ENCODE data around the gene SETDB2. TPM values are rescaled to one million over a fixed set of nuclear protein-coding genes. Genes with fewer than 3 reads are reported as not detected.
A peak's percentile ranks its signal among the peaks of the same experiment; 100 is the strongest.

SETDB2 gene
- total and polyA plus RNA-seq, 10 of the 15 experiments (the other 5 are each of a cell fraction or from before 2014, with no cell fraction given): 1.2 to 10.0 (median 7.4) TPM

DNA sequence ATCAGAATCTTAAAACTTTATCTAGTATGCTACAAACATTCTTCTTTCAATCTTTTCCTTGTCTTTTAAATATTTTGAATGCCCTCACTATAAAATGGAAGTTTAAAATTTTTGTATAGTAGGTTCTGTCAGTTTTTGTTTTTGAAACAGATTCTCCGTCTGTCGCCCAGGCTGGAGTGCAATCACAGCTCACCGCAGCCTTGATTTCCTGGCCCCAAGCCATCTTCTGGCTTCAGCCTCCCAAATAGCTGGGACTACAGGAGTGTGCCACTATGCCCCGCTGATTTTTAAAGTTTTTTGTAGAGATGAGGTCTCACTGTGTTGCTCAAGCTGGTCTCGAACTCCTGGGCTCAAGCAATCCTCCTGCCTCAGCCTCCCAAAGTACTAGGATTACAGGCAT lies 72.4 kb downstream of the SETDB2 start (continued):
- TF ChIP-seq, protein P1, sequence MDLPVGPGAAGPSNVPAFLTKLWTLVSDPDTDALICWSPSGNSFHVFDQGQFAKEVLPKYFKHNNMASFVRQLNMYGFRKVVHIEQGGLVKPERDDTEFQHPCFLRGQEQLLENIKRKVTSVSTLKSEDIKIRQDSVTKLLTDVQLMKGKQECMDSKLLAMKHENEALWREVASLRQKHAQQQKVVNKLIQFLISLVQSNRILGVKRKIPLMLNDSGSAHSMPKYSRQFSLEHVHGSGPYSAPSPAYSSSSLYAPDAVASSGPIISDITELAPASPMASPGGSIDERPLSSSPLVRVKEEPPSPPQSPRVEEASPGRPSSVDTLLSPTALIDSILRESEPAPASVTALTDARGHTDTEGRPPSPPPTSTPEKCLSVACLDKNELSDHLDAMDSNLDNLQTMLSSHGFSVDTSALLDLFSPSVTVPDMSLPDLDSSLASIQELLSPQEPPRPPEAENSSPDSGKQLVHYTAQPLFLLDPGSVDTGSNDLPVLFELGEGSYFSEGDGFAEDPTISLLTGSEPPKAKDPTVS (IDR thresholded peaks at IDR 0.05; ENCODE audit: low read depth, low read length): no peak
- no peak for TF ChIP-seq YY1 (IDR thresholded peaks at IDR 0.05; ENCODE audit: low read depth, low read length)
- no peak for TF ChIP-seq GABPA (IDR thresholded peaks at IDR 0.05; ENCODE audit: low read depth)
- no peak for TF ChIP-seq ESRRA (IDR thresholded peaks at IDR 0.05; ENCODE audit: low read length)
- no peak for TF ChIP-seq SIN3A (IDR thresholded peaks at IDR 0.05; ENCODE audit: low read depth, low read length)
- TF ChIP-seq, protein P2, sequence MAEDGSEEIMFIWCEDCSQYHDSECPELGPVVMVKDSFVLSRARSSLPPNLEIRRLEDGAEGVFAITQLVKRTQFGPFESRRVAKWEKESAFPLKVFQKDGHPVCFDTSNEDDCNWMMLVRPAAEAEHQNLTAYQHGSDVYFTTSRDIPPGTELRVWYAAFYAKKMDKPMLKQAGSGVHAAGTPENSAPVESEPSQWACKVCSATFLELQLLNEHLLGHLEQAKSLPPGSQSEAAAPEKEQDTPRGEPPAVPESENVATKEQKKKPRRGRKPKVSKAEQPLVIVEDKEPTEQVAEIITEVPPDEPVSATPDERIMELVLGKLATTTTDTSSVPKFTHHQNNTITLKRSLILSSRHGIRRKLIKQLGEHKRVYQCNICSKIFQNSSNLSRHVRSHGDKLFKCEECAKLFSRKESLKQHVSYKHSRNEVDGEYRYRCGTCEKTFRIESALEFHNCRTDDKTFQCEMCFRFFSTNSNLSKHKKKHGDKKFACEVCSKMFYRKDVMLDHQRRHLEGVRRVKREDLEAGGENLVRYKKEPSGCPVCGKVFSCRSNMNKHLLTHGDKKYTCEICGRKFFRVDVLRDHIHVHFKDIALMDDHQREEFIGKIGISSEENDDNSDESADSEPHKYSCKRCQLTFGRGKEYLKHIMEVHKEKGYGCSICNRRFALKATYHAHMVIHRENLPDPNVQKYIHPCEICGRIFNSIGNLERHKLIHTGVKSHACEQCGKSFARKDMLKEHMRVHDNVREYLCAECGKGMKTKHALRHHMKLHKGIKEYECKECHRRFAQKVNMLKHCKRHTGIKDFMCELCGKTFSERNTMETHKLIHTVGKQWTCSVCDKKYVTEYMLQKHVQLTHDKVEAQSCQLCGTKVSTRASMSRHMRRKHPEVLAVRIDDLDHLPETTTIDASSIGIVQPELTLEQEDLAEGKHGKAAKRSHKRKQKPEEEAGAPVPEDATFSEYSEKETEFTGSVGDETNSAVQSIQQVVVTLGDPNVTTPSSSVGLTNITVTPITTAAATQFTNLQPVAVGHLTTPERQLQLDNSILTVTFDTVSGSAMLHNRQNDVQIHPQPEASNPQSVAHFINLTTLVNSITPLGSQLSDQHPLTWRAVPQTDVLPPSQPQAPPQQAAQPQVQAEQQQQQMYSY (CRISPR knock-in tag; IDR thresholded peaks at IDR 0.05): no peak
- TF ChIP-seq, protein P3, sequence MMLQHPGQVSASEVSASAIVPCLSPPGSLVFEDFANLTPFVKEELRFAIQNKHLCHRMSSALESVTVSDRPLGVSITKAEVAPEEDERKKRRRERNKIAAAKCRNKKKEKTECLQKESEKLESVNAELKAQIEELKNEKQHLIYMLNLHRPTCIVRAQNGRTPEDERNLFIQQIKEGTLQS (IDR thresholded peaks at IDR 0.05; ENCODE audit: borderline replicate concordance, extremely low read depth, low read depth, low read length): no peak

DNA sequence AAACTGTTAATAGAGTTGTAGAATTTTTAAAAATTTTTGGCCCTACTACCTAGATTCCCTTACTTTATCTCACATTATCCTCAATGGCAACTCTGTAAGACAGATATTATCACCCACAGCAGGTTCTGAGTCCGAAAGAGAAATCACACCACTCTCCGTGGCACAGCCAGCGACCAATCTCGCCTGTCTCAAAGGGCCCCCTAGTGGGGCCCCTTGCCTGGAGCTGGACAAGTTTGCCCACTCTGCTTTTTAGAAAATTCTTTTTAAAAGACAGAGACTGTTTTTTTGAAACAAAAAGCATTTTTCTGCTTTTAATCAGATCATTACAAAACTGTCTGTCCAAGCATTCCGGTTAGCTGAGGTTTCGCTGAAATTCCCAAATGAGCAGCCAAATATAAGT lies 73.4 kb downstream of the SETDB2 start:
- ChIA-PET RAD21 (ENCODE audit: unreplicated experiment) (no interaction called here), SMC1A (ENCODE audit: uncharacterized antibody, unreplicated experiment) (interaction anchor here (0.6 kb wide), 1 partner anchor 221 kb away, joined by 3 read pairs; no protein-coding TSS in a partner anchor), POLR2A (interaction anchor here (0.6 kb wide), 1 partner anchor 75 kb away, joined by 6 read pairs; no protein-coding TSS in a partner anchor), CTCF (no interaction called here)
- FAIRE-seq (no peak), DNase-seq (ENCODE audit: low read depth, low spot score) (no peak), ATAC-seq (no peak)
- peaks cover 4 to 29% of the 10 kb centered on the region in 2 experiments for H3K36me3 ChIP-seq (ENCODE audit: control insufficient read depth in 2 of 2, insufficient read depth in 2 of 2, low read length in 1 of 2)
- H3K27me3 ChIP-seq (replicated peaks in 1 of 2; ENCODE audit: control insufficient read depth in 2 of 2, insufficient read depth in 2 of 2, low read length in 1 of 2): no peaks in the 10 kb centered on the region
- intact Hi-C loops (cut with micrococcal nuclease; ENCODE audit: unreplicated experiment): no loop called here
- H3K27ac ChIP-seq (ENCODE audit: control insufficient read depth, insufficient read depth): no peak overlapping the region
- no TSS peak for BruUV-seq (replicated peaks)
- H3K4me2 ChIP-seq (ENCODE audit: control insufficient read depth, insufficient read depth): no peak overlapping the region
- WGBS (ENCODE audit: insufficient coverage, insufficient replicate concordance, low lambda C conversion rate, missing lambda C conversion rate): 90% methylated on average over 6 of the region's 6 CpGs
- no peak overlapping the region for H3K4me3 ChIP-seq
- no peaks in the 10 kb centered on the region for H4K20me1 ChIP-seq (ENCODE audit: control insufficient read depth, insufficient read depth)
- no peak overlapping the region for H2AFZ ChIP-seq (ENCODE audit: control insufficient read depth, low read depth, low read length)
- H3K9me3 ChIP-seq (replicated peaks; ENCODE audit: control insufficient read depth, insufficient read depth, low read length): no peaks in the 10 kb centered on the region
- in situ Hi-C loops (cut with MboI): no loop called here
- H3K4me1 ChIP-seq (ENCODE audit: control insufficient read depth, insufficient read depth, low read length): no peaks in the 10 kb centered on the region
- no peak overlapping the region for H3K9ac ChIP-seq (ENCODE audit: control insufficient read depth, insufficient read depth, low read length)
- H3K79me2 ChIP-seq (ENCODE audit: control insufficient read depth, insufficient read depth, low read length): no peaks in the 10 kb centered on the region
- TF ChIP-seq, protein P1 (IDR thresholded peaks at IDR 0.05; ENCODE audit: low read depth, low read length): no peak
- TF ChIP-seq CBX3 (IDR thresholded peaks at IDR 0.05; ENCODE audit: borderline replicate concordance, low read depth) (no peak), MTA3 (IDR thresholded peaks at IDR 0.05; ENCODE audit: borderline replicate concordance, low read length) (no peak), DPF2 (IDR thresholded peaks at IDR 0.05) (no peak), RELA (IDR thresholded peaks at IDR 0.05; ENCODE audit: borderline replicate concordance, partially characterized antibody) (no peak), RAD51 (IDR thresholded peaks at IDR 0.05) (no peak), RAD21 (IDR thresholded peaks at IDR 0.05; ENCODE audit: insufficient read depth, low read depth, low read length) (0 out of 2 replicates have a peak, but pooled peaks have one; percentile 18)
- TF ChIP-seq, protein P4, sequence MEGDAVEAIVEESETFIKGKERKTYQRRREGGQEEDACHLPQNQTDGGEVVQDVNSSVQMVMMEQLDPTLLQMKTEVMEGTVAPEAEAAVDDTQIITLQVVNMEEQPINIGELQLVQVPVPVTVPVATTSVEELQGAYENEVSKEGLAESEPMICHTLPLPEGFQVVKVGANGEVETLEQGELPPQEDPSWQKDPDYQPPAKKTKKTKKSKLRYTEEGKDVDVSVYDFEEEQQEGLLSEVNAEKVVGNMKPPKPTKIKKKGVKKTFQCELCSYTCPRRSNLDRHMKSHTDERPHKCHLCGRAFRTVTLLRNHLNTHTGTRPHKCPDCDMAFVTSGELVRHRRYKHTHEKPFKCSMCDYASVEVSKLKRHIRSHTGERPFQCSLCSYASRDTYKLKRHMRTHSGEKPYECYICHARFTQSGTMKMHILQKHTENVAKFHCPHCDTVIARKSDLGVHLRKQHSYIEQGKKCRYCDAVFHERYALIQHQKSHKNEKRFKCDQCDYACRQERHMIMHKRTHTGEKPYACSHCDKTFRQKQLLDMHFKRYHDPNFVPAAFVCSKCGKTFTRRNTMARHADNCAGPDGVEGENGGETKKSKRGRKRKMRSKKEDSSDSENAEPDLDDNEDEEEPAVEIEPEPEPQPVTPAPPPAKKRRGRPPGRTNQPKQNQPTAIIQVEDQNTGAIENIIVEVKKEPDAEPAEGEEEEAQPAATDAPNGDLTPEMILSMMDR (IDR thresholded peaks at IDR 0.05 in 2 of 3, conservative IDR thresholded peaks at IDR 0.05 in 1 of 3; ENCODE audit: control insufficient read depth in 2 of 3, extremely low read depth in 1 of 3, insufficient read depth in 1 of 3, low read depth in 3 of 3, low read length in 3 of 3): peak in 2 of 3 experiments; percentile 18 to 22; a peak in 2 of 6 replicates

Data from GM12878 (cell line).